GM12878 (cell line): ENCODE data around the gene CRTAP. TPM values are rescaled to one million over a fixed set of nuclear protein-coding genes. Genes with fewer than 3 reads are reported as not detected.

Source experiments
- ATF7 ChIP-seq: fragments of 450-650 bp; IDR thresholded peaks from 2 replicates; pipeline ENCODE4 v1.6.1; 2016; ENCODE audit warnings: low read depth, mild to moderate bottlenecking
- BHLHE40 ChIP-seq, 2 experiments: fragments of 450-650 bp in 1 of 2; IDR thresholded peaks; 2 replicates each; pipeline ENCODE4 v1.6.1; 2011 to 2017; ENCODE audit warnings: low read depth in 2 of 2, borderline replicate concordance in 1 of 2, improper control_type of control experiment in 1 of 2, low read length in 1 of 2, mild to moderate bottlenecking in 1 of 2
- CBX3 ChIP-seq: fragments of 200-600 bp; sonication (generic); IDR thresholded peaks from 2 replicates; pipeline ENCODE4 v1.6.1; 2016; ENCODE audit warnings: low read depth, borderline replicate concordance
- CREM ChIP-seq: IDR thresholded peaks from 2 replicates; pipeline ENCODE4 v1.6.1; 2014; ENCODE audit warnings: antibody characterized with exemption, low read depth
- ELK1 ChIP-seq: IDR thresholded peaks from 2 replicates; pipeline ENCODE4 v1.6.1; 2012; ENCODE audit warnings: low read depth, low read length, improper control_type of control experiment
- FOXK2 ChIP-seq: fragments of 450-650 bp; IDR thresholded peaks from 2 replicates; pipeline ENCODE4 v1.6.1; 2017; ENCODE audit warnings: mild to moderate bottlenecking, moderate library complexity
- FOXM1 ChIP-seq: IDR thresholded peaks from 2 replicates; pipeline ENCODE4 v1.6.1; 2012; ENCODE audit warnings: low read depth, mild to moderate bottlenecking, inconsistent platforms, low read length, moderate library complexity
- HDAC2 ChIP-seq: fragments of 200-600 bp; sonication (generic); IDR thresholded peaks from 2 replicates; pipeline ENCODE4 v1.6.1; 2017
- JUNB ChIP-seq: IDR thresholded peaks from 2 replicates; pipeline ENCODE4 v1.6.1; 2016; ENCODE audit warnings: antibody characterized with exemption, mild to moderate bottlenecking
- KDM1A ChIP-seq: fragments of 200-600 bp; sonication (generic); IDR thresholded peaks from 2 replicates; pipeline ENCODE4 v1.6.1; 2016; ENCODE audit warnings: borderline replicate concordance
- NFYA ChIP-seq: IDR thresholded peaks from 2 replicates; pipeline ENCODE4 v1.6.1; 2011; ENCODE audit warnings: low read depth, mild to moderate bottlenecking, low read length, improper control_type of control experiment, borderline replicate concordance
- NFYB ChIP-seq: IDR thresholded peaks from 2 replicates; pipeline ENCODE4 v1.6.1; 2011; ENCODE audit warnings: low read depth, mild to moderate bottlenecking, low read length, improper control_type of control experiment, moderate library complexity; ENCODE audit not compliant: insufficient read depth
- NKRF ChIP-seq: fragments of 450-650 bp; conservative IDR thresholded peaks from 2 replicates; pipeline ENCODE4 v1.6.1; 2017; ENCODE audit warnings: mild to moderate bottlenecking, moderate library complexity
- NR2F1 ChIP-seq: fragments of 450-650 bp; conservative IDR thresholded peaks from 2 replicates; pipeline ENCODE4 v1.6.1; 2017; ENCODE audit warnings: mild to moderate bottlenecking
- POLR2A ChIP-seq: IDR thresholded peaks from 2 replicates; pipeline ENCODE4 v1.6.1; 2011; ENCODE audit warnings: low read depth, mild to moderate bottlenecking, low read length
- POU2F2 ChIP-seq: IDR thresholded peaks from 3 replicates; pipeline ENCODE4 v1.6.1; 2011; ENCODE audit warnings: low read depth, mild to moderate bottlenecking, low read length, borderline replicate concordance
- RAD51 ChIP-seq: fragments of 450-650 bp; IDR thresholded peaks from 2 replicates; pipeline ENCODE4 v1.6.1; 2016; ENCODE audit warnings: moderate library complexity, mild to moderate bottlenecking, inconsistent platforms
- RUNX3 ChIP-seq: IDR thresholded peaks from 2 replicates; pipeline ENCODE4 v1.6.1; 2012; ENCODE audit warnings: low read length, inconsistent platforms
- SIX5 ChIP-seq: IDR thresholded peaks from 2 replicates; pipeline ENCODE4 v1.6.1; 2011; ENCODE audit warnings: mild to moderate bottlenecking, low read depth, low read length, moderate library complexity; ENCODE audit not compliant: severe bottlenecking
- SMARCA5 ChIP-seq: fragments of 450-650 bp; IDR thresholded peaks from 2 replicates; pipeline ENCODE4 v1.6.1; 2017; ENCODE audit warnings: mild to moderate bottlenecking
- SRF ChIP-seq, 2 experiments: IDR thresholded peaks; 2 replicates each; pipeline ENCODE4 v1.6.1; 2011; ENCODE audit warnings: low read depth in 2 of 2, low read length in 2 of 2, mild to moderate bottlenecking in 1 of 2, moderate library complexity in 1 of 2
- STAT1 ChIP-seq: fragments of 450-650 bp; conservative IDR thresholded peaks from 2 replicates; pipeline ENCODE4 v1.6.1; 2014; ENCODE audit warnings: antibody characterized with exemption, mild to moderate bottlenecking
- ZBED1 ChIP-seq: IDR thresholded peaks from 2 replicates; pipeline ENCODE4 v1.6.1; 2016; ENCODE audit warnings: borderline replicate concordance
- ZBTB33 ChIP-seq: fragments of 450-650 bp; IDR thresholded peaks from 2 replicates; pipeline ENCODE4 v1.6.1; 2017; ENCODE audit warnings: mild to moderate bottlenecking
- ZNF207 ChIP-seq: fragments of 450-650 bp; IDR thresholded peaks from 2 replicates; pipeline ENCODE4 v1.6.1; 2014; ENCODE audit warnings: antibody characterized with exemption, mild to moderate bottlenecking, borderline replicate concordance
- ZNF217 ChIP-seq: fragments of 450-650 bp; IDR thresholded peaks from 2 replicates; pipeline ENCODE4 v1.6.1; 2017; ENCODE audit warnings: antibody characterized with exemption, mild to moderate bottlenecking
- polyA plus RNA-seq, 11 experiments: library from polyadenylated mRNA; depleted of rRNA in 4 of 11; unstranded in 6 of 11; stranded (reverse) in 5 of 11; fragments of >200 nt; fragmentation: Nextera tagmentation in 4 of 11; fragmentation: Illumina TruSeq in 1 of 11; extraction: Ambion mirVana in 4 of 11; extraction: Trizol in 1 of 11; gene quantifications; 1 replicate in 1 of 11; 2 replicates in 10 of 11; pipeline versions ENCODE4 v1.2.1 to v1.2.3, GENCODE V29; 2011 to 2016; ENCODE audit warnings: inconsistent platforms in 2 of 11, missing spikeins in 2 of 11, low read depth in 1 of 11
- total RNA-seq, 4 experiments: library from RNA; depleted of rRNA in 3 of 4; stranded (reverse); fragments of >200 nt in 3 of 4; fragmentation: Illumina TruSeq in 1 of 4; extraction: Trizol in 1 of 4; gene quantifications; 2 replicates each; pipeline versions ENCODE4 v1.2.1 to v1.2.3, GENCODE V29; 2013 to 2021

CRTAP gene
- total and polyA plus RNA-seq, 10 of the 15 experiments (the other 5 are each of a cell fraction or from before 2014, with no cell fraction given): 6.0 to 42.3 (median 23.3) TPM

GRCh38 chr3:33113772-33114621, at the start of gene CRTAP (continued):
- TF ChIP-seq BHLHE40 (IDR thresholded peaks at IDR 0.05; ENCODE audit: borderline replicate concordance in 1 of 2, low read depth in 2 of 2, low read length in 1 of 2) (peak; percentile 4 to 72; a peak in 2 of 4 replicates), HDAC2 (no peak), ZNF217 (peak; percentile 57; the same call in 1 of the 2 replicates), ZBED1 (no peak), STAT1 (0 out of 2 replicates have a peak, but pooled peaks have one; percentile 14), RUNX3 (peak; percentile 29; the same call in 1 of the 2 replicates), SMARCA5 (peak; percentile 48; the same call in 1 of the 2 replicates), ATF7 (no peak), RAD51 (no peak), ZBTB33 (no peak), FOXK2 (no peak), POU2F2 (no peak), CBX3 (no peak), NR2F1 (0 out of 2 replicates have a peak, but pooled peaks have one; percentile 28), NFYB (no peak), JUNB (no peak), KDM1A (no peak), SIX5 (no peak), NKRF (peak; percentile 82), NFYA (no peak), ZNF207 (0 out of 2 replicates have a peak, but pooled peaks have one; percentile 23), FOXM1 (no peak), SRF (IDR thresholded peaks at IDR 0.05; ENCODE audit: low read depth in 2 of 2, low read length in 2 of 2) (no peak), POLR2A (peak; percentile 87), CREM (no peak), ELK1 (no peak)
